Tongue (tissue), 2 donors: ENCODE data around the gene SUV39H1. TPM values are rescaled to one million over a fixed set of nuclear protein-coding genes. Genes with fewer than 3 reads are reported as not detected.

Source experiments
- DNase-seq: peaks from one replicate; pipeline ENCODE4 v3.0.0-alpha.2; 2015
- total RNA-seq: library from RNA; depleted of rRNA; stranded (reverse); fragments of >200 nt; gene quantifications from one replicate; pipeline ENCODE4 v1.2.3, GENCODE V29; 2014

Gene SUV39H1
- total RNA-seq, 1 donor from 2014 or later: 2.9 TPM

DNA sequence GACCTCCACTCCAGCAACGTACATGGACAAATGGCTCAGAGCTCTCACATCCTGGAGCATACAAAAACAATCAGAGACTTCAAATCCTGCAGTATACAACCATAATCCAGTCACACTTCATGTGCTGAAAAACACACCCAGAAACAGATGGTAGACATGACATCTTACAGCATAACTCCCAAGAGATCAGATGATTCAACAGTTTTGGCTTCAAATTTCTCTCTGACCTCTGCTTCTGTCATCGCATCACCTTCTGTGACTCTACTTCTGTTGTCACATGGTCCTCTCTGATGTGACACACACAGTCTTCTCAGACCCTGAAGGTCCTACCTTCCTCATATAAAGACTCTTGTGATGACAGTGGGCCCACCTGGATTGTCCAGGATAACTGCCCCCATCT is 18.5 kb downstream of the SUV39H1 start:
- peak; percentile 16 for DNase-seq

DNA sequence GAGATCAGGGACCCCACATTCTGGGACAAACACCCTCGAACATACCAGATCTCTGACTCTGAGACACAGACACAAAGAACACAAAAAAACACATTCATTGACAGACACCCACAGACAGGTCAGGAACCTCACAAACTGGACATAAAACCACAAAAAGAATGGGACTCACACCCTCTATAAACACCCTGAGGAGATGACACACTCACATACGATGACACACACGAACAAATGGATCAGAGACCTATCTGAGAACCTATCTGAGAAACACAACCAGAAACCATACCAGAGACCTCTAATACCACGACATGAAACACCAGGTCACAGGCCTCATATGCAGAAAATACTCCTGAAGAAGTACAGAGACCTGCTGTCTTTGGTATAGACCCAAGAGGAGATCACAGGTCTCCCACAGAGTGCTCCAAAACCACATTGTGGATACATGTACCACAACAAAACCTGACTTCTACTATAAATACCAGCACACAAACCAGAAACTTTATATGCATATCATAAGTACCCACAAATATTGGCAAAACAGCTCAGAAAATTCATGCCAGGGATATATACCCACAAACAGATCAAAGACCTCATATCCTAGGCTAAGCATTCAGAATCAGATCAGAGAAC is 19.5 kb downstream of the SUV39H1 start:
- DNase-seq: no peak

DNA sequence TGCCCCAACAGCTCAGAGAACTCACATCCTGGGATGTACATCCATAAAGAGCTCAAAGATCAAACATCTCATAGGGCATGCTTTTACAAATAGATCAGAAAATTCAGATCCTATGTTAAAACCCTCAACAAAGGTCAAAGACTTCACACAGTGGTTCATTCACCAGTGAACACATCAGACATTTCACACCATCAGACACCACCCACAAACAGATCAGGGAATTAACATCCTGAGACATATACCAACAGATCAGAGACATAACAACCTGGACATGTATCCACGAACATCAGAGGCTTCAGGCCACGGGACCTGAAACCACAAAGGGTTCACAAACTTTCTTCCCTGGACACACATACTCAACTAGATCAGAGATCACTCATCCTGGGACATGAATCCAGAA is 23.4 kb downstream of the SUV39H1 start:
- DNase-seq: no peak

DNA sequence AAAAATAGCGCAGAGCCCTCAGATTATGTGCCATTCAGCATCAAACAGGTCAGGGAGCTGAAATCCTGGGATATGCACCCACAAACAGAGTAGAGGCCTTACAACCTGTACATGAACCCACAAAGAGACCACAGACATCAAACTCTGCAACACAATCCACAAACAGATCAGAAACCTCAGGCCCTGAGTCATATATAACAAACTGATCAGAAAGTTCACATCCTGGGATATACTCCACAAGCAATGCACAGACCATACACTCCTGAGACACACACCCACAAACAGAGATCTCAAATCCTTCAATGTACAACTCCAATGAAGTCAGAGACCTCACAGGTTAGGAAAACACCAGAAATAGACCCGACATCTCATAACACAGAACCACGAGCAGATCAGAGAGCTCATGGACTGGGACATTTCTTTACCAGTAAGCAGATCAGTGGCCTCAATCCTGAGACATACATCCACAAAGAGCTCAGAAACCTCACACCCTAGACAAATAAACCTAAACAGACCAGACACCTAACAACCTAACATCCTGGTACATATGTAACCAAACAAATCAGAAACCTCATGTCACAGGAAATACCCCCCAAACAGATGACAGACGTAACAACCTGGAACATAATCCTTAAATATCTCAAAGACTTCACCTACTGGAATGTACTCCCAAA is 24.2 kb downstream of the SUV39H1 start:
- no peak for DNase-seq

DNA sequence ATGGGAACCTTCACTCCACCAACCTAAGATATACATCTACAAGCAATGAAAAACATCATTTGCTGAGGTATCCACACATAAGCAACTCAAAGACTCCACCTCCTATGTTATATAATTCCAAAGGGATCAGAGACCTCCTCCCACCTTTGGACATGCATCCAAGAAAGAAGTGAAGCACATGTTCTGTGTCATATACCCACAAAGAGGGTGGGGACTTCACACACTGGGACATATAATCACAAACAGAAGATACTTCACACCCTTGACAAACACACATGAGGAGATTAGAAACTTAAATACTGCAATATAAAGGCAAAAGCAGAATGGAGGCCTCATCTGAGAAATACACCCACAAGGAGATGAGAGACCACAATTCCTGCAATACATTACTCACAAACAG is 25.4 kb downstream of the SUV39H1 start:
- no peak for DNase-seq

DNA sequence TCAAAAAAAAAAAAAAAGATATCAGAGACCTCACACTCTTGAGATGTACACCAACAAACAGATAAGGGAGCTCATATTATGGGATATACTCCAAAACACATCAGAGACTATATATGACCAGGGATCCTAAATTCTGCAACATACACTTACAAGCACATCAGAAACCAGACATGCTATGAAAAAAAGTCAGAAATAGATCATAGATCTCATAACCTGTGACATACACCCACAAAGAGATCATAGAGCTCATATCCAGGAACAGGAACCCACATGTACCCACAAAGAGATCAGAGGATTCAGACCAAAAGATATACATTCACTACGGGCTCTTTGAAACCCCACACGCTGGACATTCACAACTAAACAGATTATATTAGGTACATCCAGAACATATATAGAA is 30.1 kb downstream of the SUV39H1 start:
- no peak for DNase-seq

DNA sequence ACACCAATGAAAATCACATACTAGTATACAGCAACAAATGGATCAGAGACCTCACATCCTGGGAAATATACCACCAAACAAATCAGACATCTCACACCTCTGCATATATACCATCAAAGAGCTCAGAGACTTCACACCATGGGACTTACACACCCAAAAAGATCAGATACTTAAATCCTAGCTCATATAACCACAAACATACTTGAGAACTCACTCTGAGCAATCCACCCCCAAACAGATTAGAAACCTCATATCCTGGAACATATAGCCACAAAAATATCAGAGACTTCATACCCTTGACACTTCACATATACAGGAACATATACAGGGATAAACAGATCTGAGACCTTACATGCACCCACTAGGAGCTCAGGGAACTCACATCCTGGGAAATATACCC is 32.1 kb downstream of the SUV39H1 start:
- no peak for DNase-seq

DNA sequence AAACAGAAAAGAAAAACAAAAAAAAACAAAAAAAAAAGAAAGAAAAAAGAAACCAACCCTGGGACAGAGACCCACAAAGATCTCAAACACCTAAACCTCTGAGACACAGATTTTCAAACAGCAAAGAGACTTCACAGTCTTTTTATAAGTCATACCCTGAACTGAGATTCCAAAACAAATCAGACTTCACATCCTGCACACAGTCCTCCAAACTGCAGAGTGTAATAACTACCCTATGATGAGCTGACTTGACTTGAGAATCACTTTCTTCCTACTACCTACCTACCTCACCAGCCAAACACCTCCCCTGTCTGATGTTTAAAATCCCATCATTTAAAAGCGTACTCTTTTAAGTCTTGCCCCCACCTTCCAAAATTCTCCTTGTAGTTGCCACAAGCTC is 39.8 kb downstream of the SUV39H1 start:
- DNase-seq: no peak

DNA sequence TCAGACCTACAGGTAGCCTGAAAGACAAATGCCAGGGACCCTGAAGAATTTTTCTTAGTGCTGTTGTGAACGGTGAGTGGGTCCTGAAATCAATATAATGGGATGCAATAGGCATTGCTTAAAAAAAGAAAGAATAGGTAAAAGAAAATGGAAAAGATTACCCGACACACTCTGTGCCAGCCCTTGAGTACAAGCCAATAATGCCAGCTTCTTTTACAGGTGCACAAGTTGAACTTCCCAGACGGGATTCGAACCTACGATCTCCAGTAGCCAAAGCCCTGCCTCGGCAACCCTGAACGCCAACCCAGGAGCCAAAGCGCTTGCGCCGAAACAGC is 40.3 kb downstream of the SUV39H1 start:
- DNase-seq: no peak

DNA sequence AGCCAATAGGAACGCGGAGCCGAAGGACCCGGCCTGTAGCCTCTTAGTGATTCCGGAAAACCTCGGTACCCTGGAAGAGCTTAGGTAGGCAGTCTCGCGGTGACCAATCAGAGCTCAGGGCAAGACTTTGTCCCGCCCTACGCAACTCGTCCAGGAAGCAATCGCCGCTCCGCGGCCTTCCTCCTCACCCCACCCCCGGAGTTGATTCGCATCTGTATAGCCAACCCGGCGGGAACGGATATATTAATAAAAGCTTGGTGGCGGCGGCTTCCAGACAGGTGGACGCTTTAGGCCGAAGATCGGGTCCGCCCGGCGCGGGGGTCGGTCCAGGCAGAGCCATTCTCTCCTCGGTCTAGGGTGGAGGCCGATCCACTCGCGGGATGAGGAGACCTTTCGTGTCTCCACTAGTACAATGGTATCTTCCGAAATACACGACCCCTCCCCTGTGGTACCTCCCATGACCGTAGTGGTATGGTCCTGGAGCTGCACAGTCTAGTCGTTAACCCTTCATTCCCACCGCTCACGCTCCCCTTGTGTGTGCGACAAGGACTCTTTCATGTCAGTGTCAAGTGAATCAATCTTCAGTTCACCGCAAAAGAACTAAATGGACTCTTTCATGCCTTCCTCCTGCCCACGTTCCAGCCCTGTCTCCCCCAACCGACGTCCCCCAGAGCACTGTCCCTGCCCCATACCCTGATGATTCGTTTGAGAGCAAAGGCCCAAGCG is 40.8 kb downstream of the SUV39H1 start:
- DNase-seq: peak; percentile 98

DNA sequence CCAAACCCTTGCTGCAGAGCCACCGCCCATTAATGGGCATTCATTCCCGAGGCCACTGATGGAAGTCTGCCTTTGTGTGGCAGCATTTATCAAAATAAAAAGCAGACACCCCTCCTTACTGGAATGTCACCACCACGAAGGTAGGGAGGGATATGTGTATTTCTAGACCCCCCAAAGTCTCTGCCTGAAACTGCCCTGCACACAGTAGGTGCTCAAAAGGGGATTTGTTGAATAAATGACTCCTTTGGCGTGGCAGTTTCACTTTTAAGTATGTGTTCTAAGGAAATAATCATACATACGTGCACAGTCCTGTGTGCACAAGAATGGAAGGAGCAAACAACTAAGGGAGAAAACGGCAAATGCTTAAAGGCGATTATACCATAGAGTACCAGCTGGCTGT is 41.4 kb downstream of the SUV39H1 start:
- no peak for DNase-seq

DNA sequence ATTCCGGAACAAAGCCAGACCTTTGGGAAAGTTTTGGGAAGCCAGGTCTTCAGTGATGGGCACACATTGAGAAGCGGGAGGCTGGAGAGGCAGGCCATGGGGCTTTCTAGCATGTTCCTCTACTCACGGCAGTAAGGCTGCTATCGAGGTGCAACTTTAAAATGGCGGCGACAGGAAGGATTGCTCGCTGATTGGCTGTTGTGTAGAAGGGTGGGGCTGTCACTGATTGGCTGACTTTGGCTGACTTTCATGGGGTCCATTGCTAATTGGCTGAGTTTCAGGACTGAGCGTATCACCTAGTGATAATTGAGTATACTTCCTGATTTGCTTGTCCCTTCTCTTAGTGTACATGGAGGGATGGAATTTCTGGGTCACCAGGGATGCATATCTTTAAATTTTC is 45.3 kb downstream of the SUV39H1 start:
- DNase-seq: no peak

DNA sequence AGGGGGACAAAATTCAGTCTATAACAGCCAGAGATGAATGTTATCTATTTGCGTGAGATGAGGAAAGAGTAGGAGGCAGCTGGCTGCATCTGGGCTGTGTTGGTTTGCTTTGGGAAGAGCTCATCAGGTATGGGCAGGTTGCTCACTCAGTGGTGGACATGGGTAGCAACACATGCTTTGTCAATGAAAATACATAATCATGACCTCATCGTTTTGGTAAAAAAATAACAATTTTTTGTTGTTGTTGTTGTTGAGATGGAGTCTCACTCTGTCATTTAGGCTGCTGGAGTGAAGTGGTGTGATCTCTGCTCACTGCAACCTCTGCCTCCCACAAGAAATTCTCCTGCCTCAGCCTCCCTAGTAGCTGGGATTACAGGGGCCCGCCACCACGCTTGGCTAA is 48.7 kb downstream of the SUV39H1 start:
- DNase-seq: no peak

DNA sequence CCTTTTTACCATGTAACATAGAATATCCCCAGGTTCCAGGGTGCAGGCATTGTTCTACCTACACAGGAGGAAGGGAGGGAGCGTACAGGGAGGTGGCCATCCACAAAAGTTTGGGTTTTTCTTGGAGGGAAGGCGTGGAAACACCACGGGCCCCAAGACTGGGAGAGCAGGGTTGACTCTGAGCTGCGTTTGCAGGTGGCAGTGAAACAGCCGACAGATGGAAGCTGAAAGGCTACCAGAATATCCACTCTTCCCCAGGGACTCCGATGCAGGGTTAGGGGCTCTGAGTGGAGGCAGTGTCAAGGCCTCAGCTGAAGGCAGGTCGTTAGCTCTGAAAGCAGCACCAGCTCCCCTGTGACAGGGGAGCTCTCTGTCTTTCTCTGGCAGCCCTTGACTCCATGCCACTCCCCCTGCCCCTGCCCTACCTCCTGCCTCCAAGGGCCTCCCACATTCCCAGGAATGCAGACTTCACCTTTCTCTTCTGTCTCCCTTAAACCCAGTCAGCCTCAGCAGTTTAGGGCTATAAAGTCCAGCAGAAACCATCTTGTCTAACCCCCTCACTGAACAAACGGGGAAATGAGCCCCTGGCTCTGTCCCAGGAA is 51.0 kb downstream of the SUV39H1 start:
- no peak for DNase-seq

DNA sequence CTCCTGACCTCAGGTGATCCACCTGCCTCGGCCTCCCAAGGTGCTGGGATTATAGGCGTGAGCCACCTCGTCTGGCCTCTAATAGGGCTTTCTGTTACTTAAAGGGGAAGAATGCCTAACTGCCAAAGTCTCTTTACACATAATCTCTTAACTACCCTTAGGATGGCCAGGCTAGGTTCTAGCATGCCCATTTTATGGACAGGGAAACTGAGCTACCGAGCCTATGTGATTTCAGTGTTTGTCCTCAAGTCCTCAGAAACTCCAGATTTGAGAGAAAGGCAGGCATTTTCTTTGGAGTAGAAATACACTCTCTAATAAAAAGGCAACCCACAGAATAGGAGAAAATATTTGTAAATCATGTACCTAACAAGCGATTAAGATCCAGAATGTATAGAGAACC is 52.6 kb downstream of the SUV39H1 start:
- DNase-seq: no peak

DNA sequence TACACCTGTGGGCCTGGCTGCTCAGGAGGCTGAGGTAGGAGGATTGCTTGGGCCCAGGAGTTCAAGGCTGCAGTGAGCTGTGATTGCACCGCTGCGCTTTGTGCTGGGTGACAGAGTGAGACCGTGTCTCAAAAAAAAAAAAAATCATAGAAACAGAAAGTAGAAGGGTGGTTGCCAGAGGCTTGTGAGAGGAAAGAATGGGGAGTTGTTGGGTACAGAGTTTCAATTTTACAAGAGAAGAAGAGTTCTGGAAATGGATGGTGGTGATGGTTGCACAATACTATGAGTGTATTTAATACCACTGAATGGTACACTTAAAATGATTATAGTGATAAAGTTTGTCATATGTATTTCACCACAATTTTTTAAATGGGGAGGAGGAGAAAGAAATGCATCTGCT is 54.8 kb downstream of the SUV39H1 start:
- DNase-seq: no peak

DNA sequence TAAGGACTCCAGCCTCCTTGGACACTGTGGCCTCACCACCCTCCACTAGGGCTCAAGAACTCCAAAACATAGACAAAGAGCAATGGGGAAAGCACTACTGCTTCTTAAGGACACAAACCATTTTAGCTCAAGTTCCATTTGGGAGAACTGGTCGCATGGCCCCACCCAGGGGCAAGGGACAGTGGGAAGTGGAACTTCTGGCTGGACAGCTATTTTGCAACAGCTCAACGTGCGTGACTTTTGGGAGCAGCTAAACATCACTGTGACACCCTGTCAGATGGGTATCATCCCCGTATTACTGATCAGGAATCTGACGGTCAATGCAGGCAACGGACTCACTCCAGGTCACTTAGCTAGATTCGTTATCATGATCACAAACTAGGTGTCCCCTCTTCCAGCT is 56.0 kb downstream of the SUV39H1 start:
- DNase-seq: no peak

DNA sequence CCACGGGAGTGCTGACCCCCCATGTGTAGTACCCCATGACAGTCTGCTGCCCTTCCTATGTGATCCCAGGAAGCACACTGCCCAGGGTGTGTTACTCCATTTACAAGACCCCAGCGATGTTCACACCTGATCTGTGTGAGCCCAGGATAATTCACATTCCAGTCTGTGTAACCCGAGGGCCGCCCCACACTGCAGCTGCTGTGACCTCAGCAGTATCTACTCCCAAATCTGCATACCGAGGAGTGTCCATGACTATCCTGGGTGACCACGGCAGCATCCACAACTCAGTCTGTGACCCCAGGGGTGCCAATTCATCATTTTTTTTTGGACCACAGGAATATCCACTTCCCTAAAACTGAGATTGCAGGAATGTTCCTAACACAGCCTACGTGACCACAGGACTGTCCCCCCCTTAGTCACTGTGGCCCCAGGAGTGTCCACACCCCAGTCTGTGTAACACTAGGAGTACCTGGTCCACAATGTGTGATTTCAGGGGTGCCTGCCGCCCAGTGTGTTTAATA is 57.2 kb downstream of the SUV39H1 start:
- DNase-seq: no peak

DNA sequence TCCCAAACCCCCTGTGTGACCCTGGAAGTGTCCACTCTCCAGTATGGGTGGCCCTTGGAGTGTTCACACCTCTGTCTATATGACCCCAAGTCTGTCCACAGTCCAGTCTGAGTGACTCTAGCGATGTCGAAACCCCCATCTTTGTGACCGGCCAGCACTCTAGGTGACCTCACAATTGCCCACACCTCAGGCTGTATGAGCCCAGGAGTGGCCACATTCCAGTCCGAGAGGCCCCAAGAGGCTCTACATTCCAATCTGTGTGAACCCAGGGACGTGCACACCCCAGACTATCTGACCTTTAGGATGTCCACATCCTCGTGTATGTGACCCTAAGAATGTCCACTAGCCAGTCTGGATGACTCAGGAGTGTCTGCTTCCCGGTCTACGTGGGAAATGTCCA is 57.7 kb downstream of the SUV39H1 start:
- DNase-seq: no peak
